22Rv1 (cell line): ENCODE measurements around the gene TC2N.

Source experiments
- CTCF ChIP-seq: fragments of 450-650 bp; IDR thresholded peaks from 2 replicates; pipeline ENCODE4 v1.5.1; 2017; ENCODE audit warnings: mild to moderate bottlenecking
- ZFX ChIP-seq: fragments of 450-650 bp; IDR thresholded peaks from 2 replicates; pipeline ENCODE4 v1.6.1; 2017; ENCODE audit warnings: antibody characterized with exemption, borderline replicate concordance

- TF ChIP-seq CTCF (no peak), ZFX (no peak)
These were observed 35.7 kb upstream of the TC2N start for GRCh38 chr14:91903070-91903469.
